ENCODE results near the gene WDR48. TPM values are rescaled to one million over a fixed set of nuclear protein-coding genes. Genes with fewer than 3 reads are reported as not detected.
"Not testable (repeated sequence)": the region's sequence is repeated elsewhere in the genome, so short reads cannot be mapped to it uniquely, and the experiment has no call there.

WDR48 gene
- total and polyA plus RNA-seq, 2 experiments from 2014 or later: 27.2 to 54.3 TPM

- no peak overlapping the region for H3K27ac ChIP-seq (ENCODE audit: low read depth)
- H3F3A ChIP-seq (replicated peaks; ENCODE audit: low read depth): no peaks in the 10 kb centered on the region
- no peak for TF ChIP-seq POLR2AphosphoS5 (IDR thresholded peaks at IDR 0.05; ENCODE audit: low read depth)
- no peak for TF ChIP-seq ZNF114 (CRISPR knock-in tag; IDR thresholded peaks at IDR 0.05)
- TF ChIP-seq, protein P1, sequence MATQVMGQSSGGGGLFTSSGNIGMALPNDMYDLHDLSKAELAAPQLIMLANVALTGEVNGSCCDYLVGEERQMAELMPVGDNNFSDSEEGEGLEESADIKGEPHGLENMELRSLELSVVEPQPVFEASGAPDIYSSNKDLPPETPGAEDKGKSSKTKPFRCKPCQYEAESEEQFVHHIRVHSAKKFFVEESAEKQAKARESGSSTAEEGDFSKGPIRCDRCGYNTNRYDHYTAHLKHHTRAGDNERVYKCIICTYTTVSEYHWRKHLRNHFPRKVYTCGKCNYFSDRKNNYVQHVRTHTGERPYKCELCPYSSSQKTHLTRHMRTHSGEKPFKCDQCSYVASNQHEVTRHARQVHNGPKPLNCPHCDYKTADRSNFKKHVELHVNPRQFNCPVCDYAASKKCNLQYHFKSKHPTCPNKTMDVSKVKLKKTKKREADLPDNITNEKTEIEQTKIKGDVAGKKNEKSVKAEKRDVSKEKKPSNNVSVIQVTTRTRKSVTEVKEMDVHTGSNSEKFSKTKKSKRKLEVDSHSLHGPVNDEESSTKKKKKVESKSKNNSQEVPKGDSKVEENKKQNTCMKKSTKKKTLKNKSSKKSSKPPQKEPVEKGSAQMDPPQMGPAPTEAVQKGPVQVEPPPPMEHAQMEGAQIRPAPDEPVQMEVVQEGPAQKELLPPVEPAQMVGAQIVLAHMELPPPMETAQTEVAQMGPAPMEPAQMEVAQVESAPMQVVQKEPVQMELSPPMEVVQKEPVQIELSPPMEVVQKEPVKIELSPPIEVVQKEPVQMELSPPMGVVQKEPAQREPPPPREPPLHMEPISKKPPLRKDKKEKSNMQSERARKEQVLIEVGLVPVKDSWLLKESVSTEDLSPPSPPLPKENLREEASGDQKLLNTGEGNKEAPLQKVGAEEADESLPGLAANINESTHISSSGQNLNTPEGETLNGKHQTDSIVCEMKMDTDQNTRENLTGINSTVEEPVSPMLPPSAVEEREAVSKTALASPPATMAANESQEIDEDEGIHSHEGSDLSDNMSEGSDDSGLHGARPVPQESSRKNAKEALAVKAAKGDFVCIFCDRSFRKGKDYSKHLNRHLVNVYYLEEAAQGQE (IDR thresholded peaks at IDR 0.05; ENCODE audit: unreplicated experiment): no peak
- TF ChIP-seq ZNF331 (CRISPR knock-in tag; IDR thresholded peaks at IDR 0.05; ENCODE audit: low read depth): no peak
- TF ChIP-seq EZH2phosphoT487 (IDR thresholded peaks at IDR 0.05; ENCODE audit: unreplicated experiment): no peak
- no peak overlapping the region for H2AFZ ChIP-seq
- no peak overlapping the region for H3K4me3 ChIP-seq
- H3K36me3 Mint-ChIP-seq (ENCODE audit: low read depth): peaks cover under 1% of the 10 kb centered on the region; the same call in 2 of the 3 replicates
- peaks cover 23% of the 10 kb centered on the region; the same call in 1 of the 2 replicates for H4K20me1 ChIP-seq (replicated peaks; ENCODE audit: insufficient read depth)
- H3K9me2 ChIP-seq (ENCODE audit: insufficient read depth): no peaks in the 10 kb centered on the region
- H3K27ac Mint-ChIP-seq: no peak overlapping the region
- DNase-seq (ENCODE audit: low spot score) (no peak), ATAC-seq (no peak)
- H3K4me1 Mint-ChIP-seq: peaks cover 8% of the 10 kb centered on the region; the same call in 1 of the 3 replicates
- H3K4me3 Mint-ChIP-seq: no peak overlapping the region
- no peaks in the 10 kb centered on the region for H3K36me3 ChIP-seq (ENCODE audit: insufficient read depth)
- no peaks in the 10 kb centered on the region for H3K4me1 ChIP-seq (ENCODE audit: insufficient read depth)
- H3K4me2 ChIP-seq: no peak overlapping the region
- H3K9me3 Mint-ChIP-seq: no peaks in the 10 kb centered on the region; the same call in 2 of the 3 replicates
- peaks cover 88% of the 10 kb centered on the region for H3K79me2 ChIP-seq (replicated peaks; ENCODE audit: insufficient read depth)
- no peaks in the 10 kb centered on the region for H3K27me3 ChIP-seq (ENCODE audit: insufficient read depth)
- peaks cover 1% of the 10 kb centered on the region for H3K27me3 Mint-ChIP-seq (ENCODE audit: insufficient read depth, low read depth, poor library complexity)
These were observed 4.3 kb downstream of the WDR48 start for GRCh38 chr3:39056151-39056550.

GRCh38 chr3:39061228-39061627 is 9.4 kb downstream of the WDR48 start:
- not testable (repeated sequence) for H3K9me2 ChIP-seq (ENCODE audit: insufficient read depth); H3K27me3 Mint-ChIP-seq (ENCODE audit: insufficient read depth, low read depth, poor library complexity); H3K4me3 ChIP-seq; H3K36me3 ChIP-seq (ENCODE audit: insufficient read depth); H3K27me3 ChIP-seq (ENCODE audit: insufficient read depth); H3K4me1 Mint-ChIP-seq; H3K27ac Mint-ChIP-seq; DNase-seq (ENCODE audit: low spot score); H2AFZ ChIP-seq; ATAC-seq; H3K4me2 ChIP-seq; H3F3A ChIP-seq (replicated peaks; ENCODE audit: low read depth); H3K36me3 Mint-ChIP-seq (ENCODE audit: low read depth); H3K27ac ChIP-seq (ENCODE audit: low read depth); H3K9me3 Mint-ChIP-seq; H3K4me1 ChIP-seq (ENCODE audit: insufficient read depth); H3K4me3 Mint-ChIP-seq
- peaks cover 91% of the 10 kb centered on the region for H3K79me2 ChIP-seq (replicated peaks; ENCODE audit: insufficient read depth)
- H4K20me1 ChIP-seq (replicated peaks; ENCODE audit: insufficient read depth): peaks cover 21% of the 10 kb centered on the region; the same call in 1 of the 2 replicates

- H3K9me3 Mint-ChIP-seq: no peaks in the 10 kb centered on the region
- ATAC-seq (no peak), DNase-seq (ENCODE audit: low spot score) (no peak)
- H3K36me3 Mint-ChIP-seq (ENCODE audit: low read depth): peaks cover 8% of the 10 kb centered on the region
- H3K27me3 ChIP-seq (ENCODE audit: insufficient read depth): no peaks in the 10 kb centered on the region
- H3K27ac Mint-ChIP-seq: no peak overlapping the region
- peaks cover 1% of the 10 kb centered on the region for H3K27me3 Mint-ChIP-seq (ENCODE audit: insufficient read depth, low read depth, poor library complexity)
- H4K20me1 ChIP-seq (replicated peaks; ENCODE audit: insufficient read depth): peaks cover 16% of the 10 kb centered on the region; the same call in 1 of the 2 replicates
- H3K4me1 Mint-ChIP-seq: no peaks in the 10 kb centered on the region; the same call in 2 of the 3 replicates
- H3K4me2 ChIP-seq: no peak overlapping the region
- no peaks in the 10 kb centered on the region for H3F3A ChIP-seq (replicated peaks; ENCODE audit: low read depth)
- no peak overlapping the region for H2AFZ ChIP-seq
- H3K36me3 ChIP-seq (ENCODE audit: insufficient read depth): 0 out of 2 replicates have a peak, but pooled peaks cover 5% of the 10 kb centered on the region
- H3K4me1 ChIP-seq (ENCODE audit: insufficient read depth): no peaks in the 10 kb centered on the region
- H3K27ac ChIP-seq (ENCODE audit: low read depth): no peak overlapping the region
- no peak overlapping the region for H3K4me3 ChIP-seq
- H3K79me2 ChIP-seq (replicated peaks; ENCODE audit: insufficient read depth): peaks cover 82% of the 10 kb centered on the region
- H3K4me3 Mint-ChIP-seq: no peak overlapping the region
- no peaks in the 10 kb centered on the region for H3K9me2 ChIP-seq (ENCODE audit: insufficient read depth)
- no peak for TF ChIP-seq ZNF331 (CRISPR knock-in tag; IDR thresholded peaks at IDR 0.05; ENCODE audit: low read depth)
- TF ChIP-seq, protein P2, sequence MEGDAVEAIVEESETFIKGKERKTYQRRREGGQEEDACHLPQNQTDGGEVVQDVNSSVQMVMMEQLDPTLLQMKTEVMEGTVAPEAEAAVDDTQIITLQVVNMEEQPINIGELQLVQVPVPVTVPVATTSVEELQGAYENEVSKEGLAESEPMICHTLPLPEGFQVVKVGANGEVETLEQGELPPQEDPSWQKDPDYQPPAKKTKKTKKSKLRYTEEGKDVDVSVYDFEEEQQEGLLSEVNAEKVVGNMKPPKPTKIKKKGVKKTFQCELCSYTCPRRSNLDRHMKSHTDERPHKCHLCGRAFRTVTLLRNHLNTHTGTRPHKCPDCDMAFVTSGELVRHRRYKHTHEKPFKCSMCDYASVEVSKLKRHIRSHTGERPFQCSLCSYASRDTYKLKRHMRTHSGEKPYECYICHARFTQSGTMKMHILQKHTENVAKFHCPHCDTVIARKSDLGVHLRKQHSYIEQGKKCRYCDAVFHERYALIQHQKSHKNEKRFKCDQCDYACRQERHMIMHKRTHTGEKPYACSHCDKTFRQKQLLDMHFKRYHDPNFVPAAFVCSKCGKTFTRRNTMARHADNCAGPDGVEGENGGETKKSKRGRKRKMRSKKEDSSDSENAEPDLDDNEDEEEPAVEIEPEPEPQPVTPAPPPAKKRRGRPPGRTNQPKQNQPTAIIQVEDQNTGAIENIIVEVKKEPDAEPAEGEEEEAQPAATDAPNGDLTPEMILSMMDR (conservative IDR thresholded peaks at IDR 0.05; ENCODE audit: low read depth in 2 of 2): no peak
- TF ChIP-seq, protein P1 (IDR thresholded peaks at IDR 0.05; ENCODE audit: unreplicated experiment): no peak
- TF ChIP-seq CREB1 (CRISPR knock-in tag; IDR thresholded peaks at IDR 0.05; ENCODE audit: low read depth): no peak
- no peak for TF ChIP-seq EZH2phosphoT487 (IDR thresholded peaks at IDR 0.05; ENCODE audit: unreplicated experiment)
- TF ChIP-seq, protein P3, sequence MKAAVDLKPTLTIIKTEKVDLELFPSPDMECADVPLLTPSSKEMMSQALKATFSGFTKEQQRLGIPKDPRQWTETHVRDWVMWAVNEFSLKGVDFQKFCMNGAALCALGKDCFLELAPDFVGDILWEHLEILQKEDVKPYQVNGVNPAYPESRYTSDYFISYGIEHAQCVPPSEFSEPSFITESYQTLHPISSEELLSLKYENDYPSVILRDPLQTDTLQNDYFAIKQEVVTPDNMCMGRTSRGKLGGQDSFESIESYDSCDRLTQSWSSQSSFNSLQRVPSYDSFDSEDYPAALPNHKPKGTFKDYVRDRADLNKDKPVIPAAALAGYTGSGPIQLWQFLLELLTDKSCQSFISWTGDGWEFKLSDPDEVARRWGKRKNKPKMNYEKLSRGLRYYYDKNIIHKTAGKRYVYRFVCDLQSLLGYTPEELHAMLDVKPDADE (IDR thresholded peaks at IDR 0.05): no peak
- TF ChIP-seq POLR2AphosphoS5 (IDR thresholded peaks at IDR 0.05; ENCODE audit: low read depth): no peak
- TF ChIP-seq ZNF114 (CRISPR knock-in tag; IDR thresholded peaks at IDR 0.05): no peak
These were observed 10.4 kb downstream of the WDR48 start for GRCh38 chr3:39062180-39062579.

Data from GM23338 (cell line).